ENCODE data around the gene LDB3.

DNA sequence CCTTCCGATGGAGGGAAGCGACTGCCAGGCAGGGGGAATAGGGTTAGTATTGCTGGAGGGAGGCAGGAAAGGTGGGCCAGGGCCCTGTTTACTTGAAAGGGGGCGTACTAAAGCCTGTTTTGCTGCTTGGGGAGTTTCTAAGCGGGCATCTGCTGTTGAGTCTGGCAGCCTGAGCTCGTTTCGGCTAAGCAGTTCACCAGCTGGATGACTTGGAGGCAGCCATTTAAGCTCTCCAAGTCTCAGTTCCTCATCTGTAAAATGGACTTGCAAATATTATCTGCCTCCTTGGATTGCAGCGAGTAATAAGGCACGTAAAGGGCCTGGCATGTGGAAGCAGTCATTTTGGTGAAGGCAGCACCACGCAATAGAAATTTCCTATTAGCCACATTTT is 44.0 kb downstream of the LDB3 start:
- TF ChIP-seq PATZ1 (CRISPR knock-in tag; IDR thresholded peaks at IDR 0.05; ENCODE audit: borderline replicate concordance) (no peak), ZNF70 (CRISPR knock-in tag; IDR thresholded peaks at IDR 0.05) (no peak), ZNF8 (CRISPR knock-in tag; IDR thresholded peaks at IDR 0.05) (no peak), SNAI2 (CRISPR knock-in tag; IDR thresholded peaks at IDR 0.05) (no peak), CREB5 (CRISPR knock-in tag; IDR thresholded peaks at IDR 0.05; ENCODE audit: low read depth) (no peak), ARNTL (CRISPR knock-in tag; IDR thresholded peaks at IDR 0.05; ENCODE audit: borderline replicate concordance, low read depth) (no peak), ZC3H10 (CRISPR knock-in tag; IDR thresholded peaks at IDR 0.05) (no peak), ZFP3 (CRISPR knock-in tag; IDR thresholded peaks at IDR 0.05) (no peak), RARB (CRISPR knock-in tag; IDR thresholded peaks at IDR 0.05) (no peak), TOX (CRISPR knock-in tag; IDR thresholded peaks at IDR 0.05; ENCODE audit: borderline replicate concordance) (no peak)
- TF ChIP-seq, protein P1, sequence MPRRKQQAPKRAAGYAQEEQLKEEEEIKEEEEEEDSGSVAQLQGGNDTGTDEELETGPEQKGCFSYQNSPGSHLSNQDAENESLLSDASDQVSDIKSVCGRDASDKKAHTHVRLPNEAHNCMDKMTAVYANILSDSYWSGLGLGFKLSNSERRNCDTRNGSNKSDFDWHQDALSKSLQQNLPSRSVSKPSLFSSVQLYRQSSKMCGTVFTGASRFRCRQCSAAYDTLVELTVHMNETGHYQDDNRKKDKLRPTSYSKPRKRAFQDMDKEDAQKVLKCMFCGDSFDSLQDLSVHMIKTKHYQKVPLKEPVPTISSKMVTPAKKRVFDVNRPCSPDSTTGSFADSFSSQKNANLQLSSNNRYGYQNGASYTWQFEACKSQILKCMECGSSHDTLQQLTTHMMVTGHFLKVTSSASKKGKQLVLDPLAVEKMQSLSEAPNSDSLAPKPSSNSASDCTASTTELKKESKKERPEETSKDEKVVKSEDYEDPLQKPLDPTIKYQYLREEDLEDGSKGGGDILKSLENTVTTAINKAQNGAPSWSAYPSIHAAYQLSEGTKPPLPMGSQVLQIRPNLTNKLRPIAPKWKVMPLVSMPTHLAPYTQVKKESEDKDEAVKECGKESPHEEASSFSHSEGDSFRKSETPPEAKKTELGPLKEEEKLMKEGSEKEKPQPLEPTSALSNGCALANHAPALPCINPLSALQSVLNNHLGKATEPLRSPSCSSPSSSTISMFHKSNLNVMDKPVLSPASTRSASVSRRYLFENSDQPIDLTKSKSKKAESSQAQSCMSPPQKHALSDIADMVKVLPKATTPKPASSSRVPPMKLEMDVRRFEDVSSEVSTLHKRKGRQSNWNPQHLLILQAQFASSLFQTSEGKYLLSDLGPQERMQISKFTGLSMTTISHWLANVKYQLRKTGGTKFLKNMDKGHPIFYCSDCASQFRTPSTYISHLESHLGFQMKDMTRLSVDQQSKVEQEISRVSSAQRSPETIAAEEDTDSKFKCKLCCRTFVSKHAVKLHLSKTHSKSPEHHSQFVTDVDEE (CRISPR knock-in tag; IDR thresholded peaks at IDR 0.05) = no peak
